ENCODE results near the gene PIGA.
"Not testable (repeated sequence)": the region's sequence is repeated elsewhere in the genome, so short reads cannot be mapped to it uniquely, and the experiment has no call there.

PIGA gene

GRCh38 chrX:15320297-15320696 is 15.0 kb downstream of the PIGA start:
- DNase-seq (ENCODE audit: low read depth in 2 of 2), result no peak

DNA sequence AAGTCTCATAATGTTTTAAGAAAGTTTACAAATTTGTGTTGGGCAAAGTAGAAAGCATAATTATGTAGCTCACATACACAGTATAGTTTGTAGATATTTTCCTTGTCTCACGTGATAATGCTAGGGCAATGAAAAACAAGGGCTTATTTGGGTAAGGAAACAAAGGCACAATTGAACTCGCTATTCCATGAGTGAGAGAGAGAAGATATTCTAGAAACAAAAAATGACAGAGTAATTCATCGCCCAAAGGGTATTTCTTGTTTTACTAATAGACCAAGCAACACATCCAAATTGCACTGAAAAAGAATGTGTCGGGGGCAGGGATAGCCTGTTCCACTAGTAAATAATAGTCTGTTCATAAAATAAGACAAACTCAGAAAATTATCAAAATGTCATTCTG is 16.2 kb downstream of the PIGA start:
- no peak for DNase-seq (ENCODE audit: low read depth in 2 of 2)

DNA sequence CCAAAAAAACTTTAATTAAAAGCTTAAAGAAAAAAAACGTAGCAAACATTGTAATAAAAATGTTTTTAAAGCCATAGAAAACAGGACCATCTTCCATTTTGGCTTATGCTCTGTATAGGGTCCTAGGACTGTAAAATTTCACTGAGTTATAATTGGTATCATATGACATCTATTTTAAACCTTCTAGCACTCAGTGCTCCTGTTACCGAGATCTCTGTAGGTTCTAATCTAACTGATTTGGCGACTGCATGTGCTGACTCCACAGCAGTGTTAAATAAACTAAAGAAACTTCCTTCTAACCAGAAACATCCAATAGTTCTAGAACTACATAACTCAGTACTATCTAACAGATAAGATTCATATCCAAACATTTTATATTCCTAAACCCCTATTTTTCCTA is 19.8 kb downstream of the PIGA start, which contains the start of gene ASB11:
TSS of gene ASB11 (minus strand) at position 132 of the 400 bp plus-strand sequence. CDS start at position 97, 35 bp downstream.
- DNase-seq (ENCODE audit: low read depth in 2 of 2), result no peak

GRCh38 chrX:15314472-15314871 is 20.9 kb downstream of the PIGA start:
- no peak for DNase-seq (ENCODE audit: low read depth in 2 of 2)

GRCh38 chrX:15311119-15311518 is 24.2 kb downstream of the PIGA start:
- no peak for DNase-seq (ENCODE audit: low read depth in 2 of 2)

DNA sequence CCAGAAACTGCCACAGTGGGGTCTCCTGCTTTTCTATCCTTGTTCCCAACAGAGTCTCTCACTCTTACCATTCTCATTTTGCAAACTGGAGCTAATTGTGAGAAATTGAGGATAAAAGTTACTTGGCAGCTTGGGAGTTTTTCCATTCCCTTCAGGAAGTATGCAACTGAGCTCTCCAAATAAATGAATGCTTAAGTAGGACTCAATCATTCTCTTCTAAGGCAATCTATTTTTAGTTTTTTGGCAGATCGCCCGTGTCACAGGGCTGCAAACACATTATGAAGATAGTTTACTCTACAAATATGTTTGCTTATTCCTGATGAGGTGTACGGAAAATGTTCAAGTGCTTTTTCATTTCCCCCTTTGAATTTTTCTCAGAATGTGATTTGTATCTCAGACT is 25.2 kb downstream of the PIGA start:
- DNase-seq (ENCODE audit: low read depth in 2 of 2), result no peak

GRCh38 chrX:15305899-15306298 is 29.4 kb downstream of the PIGA start:
- DNase-seq (ENCODE audit: low read depth in 2 of 2), result not testable (repeated sequence)

- DNase-seq (ENCODE audit: low read depth in 2 of 2), result no peak
Observed at GRCh38 chrX:15301924-15302323, 33.4 kb downstream of the PIGA start.

GRCh38 chrX:15299941-15300851 is 35.1 kb downstream of the PIGA start:
- no peak for DNase-seq (ENCODE audit: low read depth in 2 of 2)

- no peak for DNase-seq (ENCODE audit: low read depth in 2 of 2)
Observed at GRCh38 chrX:15298780-15299179, 36.5 kb downstream of the PIGA start.

DNA sequence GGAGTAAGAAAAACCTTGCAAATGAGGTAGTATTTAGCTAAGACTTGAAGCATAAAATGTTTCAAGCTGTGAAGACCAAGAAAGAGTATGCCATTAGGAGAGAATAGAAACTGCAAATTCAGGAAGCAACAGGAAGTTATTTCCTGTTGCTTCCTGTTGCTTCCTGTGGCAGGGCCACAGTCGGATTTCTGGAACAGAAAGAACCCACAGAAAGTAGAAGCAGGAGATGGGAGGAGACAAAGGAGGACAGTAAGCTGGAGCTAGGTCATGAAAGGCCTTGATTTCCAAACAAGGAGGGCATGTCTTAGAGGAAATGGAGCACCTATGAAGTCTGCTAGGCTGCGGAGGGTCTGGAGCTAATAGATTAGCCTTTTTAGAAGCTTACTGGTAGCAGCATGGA is 37.1 kb downstream of the PIGA start:
- no peak for DNase-seq (ENCODE audit: low read depth in 2 of 2)

GRCh38 chrX:15293451-15293850 is 41.9 kb downstream of the PIGA start:
- no peak for DNase-seq (ENCODE audit: low read depth in 2 of 2)

GRCh38 chrX:15292861-15293260 is 42.5 kb downstream of the PIGA start:
- no peak for DNase-seq (ENCODE audit: low read depth in 2 of 2)

DNA sequence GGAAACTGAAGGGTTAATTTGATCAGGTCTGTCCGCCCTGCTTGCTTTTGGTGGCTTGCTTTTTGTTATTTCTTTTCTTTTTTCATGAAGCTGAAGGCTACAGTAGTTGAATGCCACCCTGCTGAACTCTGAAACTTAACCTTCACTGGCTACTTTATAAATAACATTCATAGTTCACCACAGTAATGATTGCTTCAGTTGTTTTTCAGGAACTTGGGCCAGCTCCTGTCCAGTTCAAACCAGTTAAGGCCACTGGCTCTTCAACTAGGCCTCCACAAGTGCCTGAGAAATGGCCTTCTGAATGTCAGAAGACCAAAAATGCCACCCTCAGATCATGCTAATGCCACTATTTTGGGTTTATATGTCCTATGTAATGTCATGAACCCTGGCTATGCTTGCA is 57.7 kb downstream of the PIGA start:
- DNase-seq (ENCODE audit: low read depth in 2 of 2), result no peak

DNA sequence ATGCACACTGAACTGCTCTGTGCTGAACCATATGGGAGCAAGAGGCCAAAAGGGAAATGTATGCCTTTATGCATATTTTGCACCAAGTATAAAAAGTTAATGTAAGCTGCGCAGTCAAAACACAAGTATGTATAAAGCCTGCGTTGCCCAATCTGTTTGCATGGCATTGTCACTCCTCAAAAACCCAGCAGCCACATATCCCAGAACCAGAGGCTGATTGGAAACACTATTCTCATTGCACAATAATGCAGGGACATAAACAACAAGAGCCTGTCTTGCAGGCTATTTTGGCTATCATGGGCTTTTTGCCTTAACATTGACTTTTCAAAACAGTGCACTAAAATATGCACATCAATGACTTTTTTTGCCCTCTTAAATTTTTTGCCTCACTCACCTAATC is 60.4 kb downstream of the PIGA start:
- DNase-seq (ENCODE audit: low read depth in 2 of 2), result no peak

DNA sequence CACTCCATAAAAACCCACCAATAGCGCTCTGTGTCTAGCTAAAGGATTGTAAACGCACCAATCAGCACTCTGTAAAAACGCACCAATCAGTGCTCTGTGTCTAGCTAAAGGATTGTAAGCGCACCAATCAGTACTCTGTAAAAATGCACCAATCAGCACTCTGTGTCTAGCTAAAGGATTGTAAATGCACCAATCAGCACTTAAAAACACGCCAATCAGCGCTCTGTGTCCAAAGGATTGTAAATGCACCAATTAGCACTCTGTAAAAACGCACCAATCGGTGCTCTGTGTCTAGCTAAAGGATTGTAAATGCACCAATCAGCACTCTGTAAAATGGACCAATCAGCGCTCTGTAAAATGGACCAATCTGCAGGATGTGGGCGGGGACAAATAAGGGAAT is 62.0 kb downstream of the PIGA start:
- DNase-seq (ENCODE audit: low read depth in 2 of 2), result not testable (repeated sequence)

DNA sequence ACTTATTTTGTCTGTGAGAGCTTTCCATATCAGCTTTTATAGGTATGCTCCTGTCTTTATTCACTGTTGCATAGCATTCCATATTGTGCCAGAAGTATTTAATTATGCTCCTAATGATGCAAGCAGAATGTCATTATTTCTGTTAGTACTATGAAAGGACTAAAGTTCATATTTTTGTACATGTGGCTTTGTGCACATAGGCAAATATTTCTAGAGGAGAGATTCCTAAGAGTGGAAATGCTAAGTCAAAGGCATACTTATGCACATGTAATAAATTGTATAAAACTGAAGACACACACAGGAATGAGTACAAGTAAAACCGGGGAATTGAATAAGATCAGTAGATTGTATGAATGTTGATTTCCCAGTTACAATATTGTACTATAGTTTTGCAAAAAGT is 63.6 kb downstream of the PIGA start:
- DNase-seq (ENCODE audit: low read depth in 2 of 2), result no peak

GRCh38 chrX:15269618-15270521 is 65.5 kb downstream of the PIGA start, which contains the start of gene ASB9:
ASB9 (minus strand) TSS chrX:15270083; CDS start chrX:15269874, 209 bp downstream.
- DNase-seq (ENCODE audit: low read depth in 2 of 2), result no peak
